ENCODE results near the gene VASP. TPM values are rescaled to one million over a fixed set of nuclear protein-coding genes. Genes with fewer than 3 reads are reported as not detected.

VASP gene
- total RNA-seq, 1 experiment from 2014 or later = 152 TPM

- Histone ChIP-seq H4K20me1 (ENCODE audit: insufficient read depth) (no peaks in the 10 kb centered on the region), H3K27ac (ENCODE audit: low read depth, low read length) (no peak overlapping the region), H3K79me2 (ENCODE audit: insufficient read depth, low read length) (peaks cover 15% of the 10 kb centered on the region; the same call in 1 of the 2 replicates), H3K4me2 (ENCODE audit: low read length) (no peak overlapping the region), H3K4me1 (ENCODE audit: control insufficient read depth in 1 of 2, insufficient read depth in 2 of 2, low read length in 2 of 2) (peaks cover 10 to 18% of the 10 kb centered on the region in 2 experiments), H3K36me3 (ENCODE audit: control insufficient read depth in 1 of 2, insufficient read depth in 2 of 2, low read length in 2 of 2) (no peaks in the 10 kb centered on the region), H2AFZ (ENCODE audit: low read depth, low read length, poor library complexity, severe bottlenecking) (no peak overlapping the region), H3K4me3 (replicated peaks in 1 of 2; ENCODE audit: low read depth in 1 of 2, low read length in 2 of 2) (no peak overlapping the region), H3K9me3 (ENCODE audit: control insufficient read depth in 1 of 2, insufficient read depth in 1 of 2, low read depth in 1 of 2, low read length in 2 of 2) (no peaks in the 10 kb centered on the region), H3K27me3 (ENCODE audit: insufficient read depth, low read length) (no peaks in the 10 kb centered on the region), H3K9me2 (ENCODE audit: insufficient read depth) (no peaks in the 10 kb centered on the region), H3K9ac (ENCODE audit: low read length) (no peak overlapping the region)
- DNase-seq (ENCODE audit: low read depth, low spot score) = no peak
- intact Hi-C loops (cut with micrococcal nuclease) = no loop called here
- CTCF ChIA-PET = no interaction called here
- POLR2A ChIA-PET = no interaction called here
- no TSS peak for BruUV-seq (replicated peaks)
- no peak for ATAC-seq
- RAD21 ChIA-PET (ENCODE audit: low non-redundant PET in 1 of 2, low total read pairs in 2 of 2, uncharacterized antibody in 2 of 2, unreplicated experiment in 2 of 2) = no interaction called here
- no peak for TF ChIP-seq CTCF (IDR thresholded peaks at IDR 0.05 in 2 of 3, conservative IDR thresholded peaks at IDR 0.05 in 1 of 3; ENCODE audit: borderline replicate concordance in 1 of 3, insufficient read depth in 1 of 3, low read depth in 2 of 3, low read length in 2 of 3)
- no peak for TF ChIP-seq REST (IDR thresholded peaks at IDR 0.05; ENCODE audit: low read depth)
- no peak for TF ChIP-seq FOSL1 (IDR thresholded peaks at IDR 0.05; ENCODE audit: low read depth)
- no peak for TF ChIP-seq JUND (IDR thresholded peaks at IDR 0.05)
- TF ChIP-seq EGR1 (IDR thresholded peaks at IDR 0.05; ENCODE audit: low read depth) = no peak
- TF ChIP-seq ZNF274 (IDR thresholded peaks at IDR 0.05; ENCODE audit: low read depth, low read length) = no peak
- no peak for TF ChIP-seq EZH2 (IDR thresholded peaks at IDR 0.05)
- TF ChIP-seq SRF (IDR thresholded peaks at IDR 0.05; ENCODE audit: low read depth) = no peak
- no peak for TF ChIP-seq ATF3 (IDR thresholded peaks at IDR 0.05)
- no peak for TF ChIP-seq YY1 (IDR thresholded peaks at IDR 0.05; ENCODE audit: extremely low read depth, insufficient replicate concordance, low read depth, low read length)
- TF ChIP-seq CEBPB (IDR thresholded peaks at IDR 0.05; ENCODE audit: low read depth) = no peak
- TF ChIP-seq TCF7L2 (IDR thresholded peaks at IDR 0.05; ENCODE audit: borderline replicate concordance, extremely low read depth, insufficient read depth, insufficient read length) = no peak
- no peak for TF ChIP-seq ZBTB33 (IDR thresholded peaks at IDR 0.05; ENCODE audit: extremely low read depth, insufficient replicate concordance, low read length)
- TF ChIP-seq ELF1 (IDR thresholded peaks at IDR 0.05; ENCODE audit: borderline replicate concordance, low read depth) = no peak
- no peak for TF ChIP-seq SIN3A (IDR thresholded peaks at IDR 0.05; ENCODE audit: low read depth)
- TF ChIP-seq SP1 (IDR thresholded peaks at IDR 0.05; ENCODE audit: low read depth) = no peak
- no peak for TF ChIP-seq POLR2AphosphoS5 (IDR thresholded peaks at IDR 0.05; ENCODE audit: low read depth, low read length)
- no peak for TF ChIP-seq CBX3 (IDR thresholded peaks at IDR 0.05; ENCODE audit: low read depth)
Measured at GRCh38 chr19:45564131-45564780, 57.0 kb downstream of the VASP start.
